ENCODE results near the gene ZNF99.

DNA sequence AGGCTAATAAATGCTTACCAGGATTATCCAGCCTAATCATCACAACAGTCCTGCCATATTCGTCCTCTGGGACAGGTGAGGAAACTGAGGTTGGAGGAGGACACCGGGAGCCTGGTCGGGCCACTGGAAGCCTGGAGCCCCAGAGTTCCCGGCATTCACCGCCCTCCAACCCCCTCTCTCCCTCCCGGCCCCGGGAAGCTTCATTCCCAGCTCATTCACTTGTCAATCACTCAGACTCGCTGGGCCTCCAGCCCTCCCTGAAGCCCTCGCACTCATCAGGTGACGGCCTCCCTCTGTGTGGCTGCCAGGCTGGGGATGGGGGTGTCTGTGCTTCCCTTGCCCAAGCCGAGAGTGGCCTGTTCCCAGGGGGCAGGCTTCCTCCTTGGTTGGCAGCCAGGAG is 22.5 kb upstream of the ZNF99 start:
- TF ChIP-seq POLR2A (IDR thresholded peaks at IDR 0.05; ENCODE audit: low read length) (no peak), GATA1 (IDR thresholded peaks at IDR 0.05; ENCODE audit: low read depth, low read length) (no peak)

Measured in erythroblast (primary cell).